GM18520 (cell line): ENCODE measurements around the gene PKD1L1.

Source experiments
- ATAC-seq: cut with Tn5 transposase; IDR thresholded peaks from one replicate; pipeline ENCODE4 v1.9.1; 2021; ENCODE audit not compliant: unreplicated experiment

Gene PKD1L1

DNA sequence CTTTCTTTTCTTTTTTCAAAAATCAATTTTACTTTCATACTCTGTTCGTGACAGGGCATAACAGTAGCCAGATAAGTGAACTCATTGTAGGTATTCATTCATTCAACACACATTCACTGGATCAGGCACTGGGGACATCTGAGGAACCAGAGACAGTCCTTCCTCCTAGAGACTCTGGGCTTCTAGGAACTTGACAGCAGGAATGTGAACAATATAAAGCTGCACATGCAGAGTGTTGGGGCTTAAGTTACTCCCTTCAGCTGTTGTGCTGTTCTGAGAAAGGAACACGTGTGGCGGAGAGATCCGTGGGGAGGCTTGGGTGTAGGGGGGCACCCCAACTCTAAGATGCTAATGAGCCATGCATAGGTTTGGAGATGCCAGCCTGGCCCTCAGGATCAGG lies 120.4 kb downstream of the PKD1L1 start:
- ATAC-seq = no peak

DNA sequence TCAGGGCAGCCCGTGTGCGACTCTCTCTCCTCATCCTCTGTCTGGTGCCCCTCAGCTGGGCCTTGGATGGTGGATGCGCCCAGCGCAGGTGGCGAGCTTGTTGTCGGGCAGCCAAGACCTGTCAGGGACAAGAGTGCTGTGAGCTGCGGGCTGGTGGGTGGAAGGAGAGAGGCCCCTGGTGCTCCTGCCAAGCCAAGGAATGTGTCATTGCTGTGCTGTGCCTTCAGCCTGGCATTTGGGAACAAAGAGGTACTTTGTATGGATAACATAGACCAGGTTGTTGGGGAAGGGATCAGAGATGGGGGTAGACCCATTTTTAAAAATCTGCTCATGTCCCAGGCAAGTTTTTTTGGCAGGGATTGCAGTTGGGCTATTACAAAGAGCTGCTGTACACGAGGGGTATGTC lies 120.9 kb downstream of the PKD1L1 start:
- ATAC-seq = no peak

DNA sequence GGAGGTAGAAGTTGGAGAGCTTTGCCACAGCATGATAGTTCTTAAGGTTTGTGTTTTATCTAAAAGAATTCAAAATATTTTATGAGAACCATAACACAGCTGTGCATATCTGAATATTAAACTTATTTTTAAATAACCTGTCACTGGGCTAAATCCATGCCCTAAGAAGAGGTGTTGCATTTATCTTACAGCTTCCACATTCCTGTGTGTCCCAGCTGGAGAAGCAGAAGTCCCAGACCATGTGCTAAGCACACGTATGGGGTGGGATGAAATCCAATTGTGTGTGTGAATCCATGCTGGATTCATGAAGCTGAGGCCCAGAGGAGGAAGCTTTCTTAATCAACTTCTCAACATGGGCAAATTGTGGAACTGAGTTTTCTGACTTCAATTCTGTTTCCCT lies 121.5 kb downstream of the PKD1L1 start:
- no peak for ATAC-seq

DNA sequence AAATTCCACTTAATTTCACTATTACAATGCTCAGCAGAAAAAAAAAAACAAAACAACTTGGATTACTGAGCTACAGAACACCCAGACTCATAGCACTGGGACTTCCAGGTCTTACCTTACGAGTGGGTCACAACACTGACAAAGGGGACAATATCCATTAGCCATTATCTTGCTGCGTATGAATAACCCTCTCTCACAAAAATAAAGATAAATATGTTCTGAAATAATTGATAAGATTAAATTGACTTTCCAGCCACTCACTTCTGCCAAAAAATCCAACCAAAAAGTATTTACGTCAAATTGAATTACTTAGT lies 128.7 kb downstream of the PKD1L1 start:
- ATAC-seq = no peak

DNA sequence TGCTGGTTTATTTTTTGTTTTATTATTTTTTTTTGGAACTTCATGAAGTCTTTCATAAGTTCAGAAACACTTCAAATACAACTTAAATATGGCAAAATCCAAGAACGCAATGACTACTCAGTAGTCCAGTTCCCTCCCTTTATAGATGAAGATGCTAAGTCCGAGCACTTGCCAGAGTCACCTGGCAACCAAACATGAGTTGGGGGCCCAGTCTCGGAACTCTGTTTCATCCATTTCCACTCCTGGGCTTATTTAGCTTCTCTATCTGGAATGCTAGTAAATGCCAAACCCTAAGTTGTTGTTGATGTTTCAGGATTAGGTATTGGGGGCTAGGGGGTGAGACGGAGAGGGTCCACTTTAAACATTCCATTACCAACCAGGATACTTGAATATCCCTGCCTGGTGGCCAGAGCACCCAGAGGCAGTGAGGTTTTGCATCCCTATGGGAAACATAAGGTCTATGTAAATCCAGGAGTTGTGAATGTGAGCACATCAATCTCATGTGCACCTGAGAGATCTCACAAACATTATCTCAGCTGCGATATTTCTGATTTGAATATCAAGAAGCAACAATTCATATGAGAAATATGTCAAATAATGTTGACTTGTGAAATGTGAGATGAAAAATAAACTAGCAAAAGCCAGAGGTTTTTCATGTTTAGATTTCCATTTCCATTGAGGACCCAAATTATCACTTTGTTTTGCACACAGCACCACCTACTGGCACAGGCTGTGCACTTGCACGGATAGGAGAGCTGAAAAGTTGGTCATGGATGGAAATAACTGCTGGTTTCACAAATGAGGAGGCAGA lies 129.3 kb downstream of the PKD1L1 start:
- ATAC-seq = no peak

DNA sequence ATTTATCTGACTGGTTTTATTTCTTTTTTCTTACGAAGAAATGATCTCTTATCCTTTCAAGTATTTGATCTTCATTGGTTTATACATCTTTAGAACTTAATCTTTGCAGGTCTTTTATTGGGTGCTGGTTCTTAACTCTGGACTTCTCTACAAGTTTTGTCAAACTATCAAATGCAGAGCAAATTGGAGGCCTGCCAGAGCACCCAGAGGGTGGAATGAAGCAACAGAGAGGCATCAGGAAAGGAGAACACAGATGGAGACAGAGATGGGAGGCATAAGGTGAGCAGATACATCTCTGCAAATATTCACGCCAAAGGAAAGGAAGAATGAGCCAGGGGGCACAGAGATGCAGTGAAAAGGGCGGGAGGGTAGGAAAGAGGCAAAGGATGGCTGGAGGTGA lies 130.3 kb downstream of the PKD1L1 start:
- no peak for ATAC-seq

DNA sequence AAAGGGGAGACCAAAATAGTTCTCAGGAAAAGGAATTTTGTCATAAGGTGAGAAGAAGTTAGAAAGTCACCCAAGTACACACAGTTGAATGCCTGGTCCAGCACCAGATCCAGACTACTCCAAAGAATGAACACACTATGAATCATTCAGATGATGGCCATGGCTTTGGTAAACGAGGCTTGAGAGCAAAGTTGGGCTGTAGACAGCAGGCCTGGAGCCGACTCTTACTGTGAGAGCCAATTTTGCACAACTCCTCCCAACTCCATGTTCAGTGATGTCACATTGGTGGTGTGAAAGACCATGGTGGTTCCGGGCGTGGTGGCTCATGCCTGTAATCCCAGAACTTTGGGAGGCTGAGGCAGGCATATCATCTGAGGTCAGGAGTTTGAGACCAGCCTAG lies 131.6 kb downstream of the PKD1L1 start:
- no peak for ATAC-seq

DNA sequence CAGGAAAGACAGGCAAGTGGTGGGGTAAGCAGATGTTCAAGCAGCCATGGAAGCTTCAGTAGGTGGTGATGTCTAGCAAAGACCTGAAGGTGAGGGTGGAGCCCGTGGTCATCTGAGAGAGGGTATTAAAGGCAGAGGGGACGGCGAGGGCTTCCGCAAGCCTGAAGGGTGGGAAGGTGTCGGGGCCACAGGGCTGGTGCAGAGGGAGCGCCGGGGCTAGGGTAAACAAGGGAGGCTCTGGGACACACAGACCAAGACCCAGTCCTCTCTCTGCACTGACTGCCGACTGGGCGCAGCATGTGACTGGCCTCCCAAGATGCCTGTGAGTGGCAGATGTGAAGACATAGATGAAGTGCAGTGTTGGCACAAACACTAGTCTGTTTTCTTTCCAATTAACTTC lies 132.4 kb downstream of the PKD1L1 start:
- no peak for ATAC-seq

DNA sequence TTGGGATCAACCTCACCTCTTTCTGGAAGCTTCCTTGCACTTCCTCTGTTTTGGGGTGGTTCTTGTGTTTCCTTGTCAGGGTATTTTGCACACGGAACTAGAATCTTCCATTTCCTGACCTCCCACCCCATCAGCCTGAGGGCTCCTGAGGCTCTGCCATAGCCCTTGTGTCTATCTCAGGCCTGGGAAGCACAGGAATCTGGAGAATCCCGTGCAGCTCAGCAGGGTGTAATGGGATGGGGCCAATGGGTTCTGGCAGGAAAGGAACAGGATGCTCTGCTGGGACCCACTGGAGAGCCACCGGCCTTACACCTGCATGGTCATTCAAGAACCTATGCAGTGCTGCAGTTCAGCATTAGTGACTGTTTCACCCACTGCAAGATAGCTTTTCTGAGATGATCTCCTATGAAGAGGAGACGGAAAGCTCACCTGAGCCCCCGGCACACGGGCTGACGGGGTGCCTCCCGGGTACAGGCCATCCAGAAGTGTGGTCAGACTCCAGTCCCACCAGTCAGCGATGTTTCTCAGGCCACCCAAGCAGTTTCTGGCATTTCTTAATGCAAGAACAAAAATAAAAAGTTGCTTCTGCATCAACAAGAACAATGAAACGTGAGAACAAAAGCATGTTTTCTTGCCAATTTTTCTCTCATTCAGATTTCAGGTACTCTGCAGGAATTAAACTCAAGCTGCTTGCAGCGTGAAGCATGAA lies 133.2 kb downstream of the PKD1L1 start:
- no peak for ATAC-seq

DNA sequence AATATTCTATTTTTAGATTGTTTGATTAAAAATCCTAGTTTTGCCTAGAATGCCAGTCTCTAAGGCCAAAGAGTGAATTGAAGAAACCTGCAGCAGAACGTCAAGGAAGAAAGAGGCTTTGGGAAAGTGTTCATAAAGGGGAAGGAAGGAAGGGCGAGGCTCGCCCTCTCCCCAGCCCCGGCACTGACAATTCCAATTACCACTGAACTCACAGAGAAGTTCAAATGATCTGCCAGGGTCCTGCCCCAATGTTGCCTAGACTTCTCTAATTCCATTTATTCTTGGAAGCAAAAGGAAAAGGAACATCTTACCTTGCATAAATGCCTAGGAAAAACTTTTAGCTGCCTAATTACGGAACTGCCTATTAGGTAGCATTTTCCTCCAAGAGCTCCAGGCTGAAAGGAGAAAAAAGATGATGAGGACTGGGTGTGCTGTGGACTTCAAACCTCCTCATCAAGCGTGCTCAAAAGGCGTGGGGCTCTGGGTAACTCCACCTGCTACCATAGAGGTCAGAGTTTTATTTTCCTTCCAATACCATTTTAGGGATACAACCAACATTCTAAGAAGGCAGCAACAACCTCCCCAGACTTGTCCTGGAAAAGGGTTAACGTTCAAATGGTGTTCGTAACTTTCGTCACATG lies 134.5 kb downstream of the PKD1L1 start:
- ATAC-seq = no peak

DNA sequence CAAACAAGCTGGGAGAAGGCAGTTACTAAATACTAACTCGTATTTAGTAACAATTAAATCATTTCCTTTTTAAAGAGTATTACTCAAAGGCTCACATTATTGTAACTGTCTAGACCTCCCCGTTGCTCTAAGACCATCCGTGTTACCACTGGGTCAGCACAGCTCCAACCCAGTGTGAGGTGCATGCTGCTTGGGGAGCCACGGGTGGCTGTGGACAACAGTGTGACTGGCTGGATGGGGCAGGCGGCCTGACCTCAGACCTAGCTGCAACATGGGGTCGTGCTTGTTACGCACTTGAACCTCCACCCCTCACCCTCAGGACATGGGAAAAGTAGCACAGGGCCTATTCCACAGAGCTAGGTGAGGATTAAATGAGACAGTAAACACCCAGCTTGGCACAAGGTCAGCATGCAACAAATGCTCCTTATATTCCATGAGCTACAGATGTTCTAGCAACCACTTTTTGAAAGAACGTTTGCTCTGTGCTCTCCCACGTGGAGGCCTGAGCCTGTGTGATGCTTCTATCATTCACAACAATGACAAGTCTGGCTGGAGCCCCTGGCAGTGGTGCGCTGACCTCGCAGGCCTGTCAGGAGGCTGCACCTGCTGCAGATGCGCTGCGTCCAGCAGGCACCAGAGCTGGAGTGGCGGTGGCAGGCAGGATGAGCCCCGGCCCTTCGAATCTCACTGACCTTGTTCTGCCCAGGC lies 135.7 kb downstream of the PKD1L1 start:
- no peak for ATAC-seq

DNA sequence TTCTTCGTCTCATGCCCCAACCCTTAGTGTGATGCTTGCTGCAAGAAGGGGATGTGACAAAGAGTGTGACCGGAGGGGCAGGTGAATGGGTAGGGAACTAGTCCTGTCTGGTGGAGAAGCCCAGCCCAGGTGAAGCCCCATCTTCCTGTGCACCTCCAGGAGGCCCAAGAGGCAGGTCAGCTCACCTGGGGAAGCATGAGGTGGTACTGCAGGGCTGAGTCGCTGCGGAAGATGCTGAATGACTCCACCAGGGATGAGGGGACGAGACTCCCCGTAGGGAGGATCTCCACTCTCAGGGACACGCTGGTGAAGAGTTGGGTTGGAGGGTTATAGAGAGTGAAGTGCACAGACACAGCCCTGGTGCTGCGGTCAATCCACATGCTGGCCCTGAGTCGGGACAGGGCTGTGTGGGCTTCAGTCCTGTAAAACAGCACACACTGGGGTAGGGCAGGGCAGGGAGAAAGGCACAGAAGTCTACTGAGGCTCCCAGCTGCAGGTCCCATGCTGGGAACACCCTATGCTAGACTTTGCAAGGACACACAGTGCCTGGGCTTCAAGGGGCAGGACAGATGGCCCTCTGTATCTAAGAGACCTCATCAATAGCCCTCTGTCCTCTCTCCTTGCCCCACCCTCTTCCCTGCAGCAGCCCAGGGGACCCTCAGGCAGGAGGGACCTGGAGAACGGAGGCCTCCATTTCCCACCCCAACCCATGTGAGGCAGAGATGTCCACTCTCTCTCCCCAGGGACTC lies 136.5 kb downstream of the PKD1L1 start:
- ATAC-seq = no peak

DNA sequence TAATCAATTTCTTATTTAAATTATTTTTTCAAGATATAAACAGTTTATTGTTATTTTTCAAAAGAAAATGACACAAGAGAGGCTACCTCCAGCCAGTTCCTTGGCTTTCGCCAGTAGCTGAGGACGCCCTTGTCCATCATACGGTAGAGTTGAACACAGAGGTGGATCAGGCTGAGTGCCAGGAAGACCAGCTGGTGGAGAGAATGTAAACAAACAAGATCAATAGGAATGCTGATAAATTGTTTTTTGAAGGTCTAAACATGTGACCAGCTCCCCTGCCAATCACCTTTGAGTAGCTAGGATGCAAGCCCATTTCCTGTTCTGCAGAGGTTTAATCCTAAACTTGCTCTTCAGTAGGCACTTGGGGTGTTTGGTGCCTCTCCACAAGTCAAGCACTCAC lies 138.9 kb downstream of the PKD1L1 start:
- ATAC-seq = no peak

DNA sequence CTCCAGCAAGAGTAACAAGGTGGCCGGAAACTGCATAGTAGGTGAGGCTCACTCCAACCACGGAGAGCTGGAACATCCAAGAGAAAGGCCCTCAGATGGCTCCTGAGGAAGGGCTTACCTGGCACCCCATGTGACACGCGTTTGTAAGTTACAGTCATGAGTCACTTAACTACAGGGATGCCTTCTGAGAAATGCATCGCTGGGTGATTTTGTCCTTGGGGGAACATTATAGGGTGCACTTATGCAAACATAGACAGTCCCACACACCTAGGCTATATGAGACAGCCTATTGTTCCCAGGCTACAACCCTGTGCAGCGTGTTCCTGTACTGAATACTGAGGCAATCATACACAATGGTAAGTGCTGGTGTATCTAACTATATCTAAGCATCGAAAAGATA lies 139.9 kb downstream of the PKD1L1 start:
- ATAC-seq = no peak

DNA sequence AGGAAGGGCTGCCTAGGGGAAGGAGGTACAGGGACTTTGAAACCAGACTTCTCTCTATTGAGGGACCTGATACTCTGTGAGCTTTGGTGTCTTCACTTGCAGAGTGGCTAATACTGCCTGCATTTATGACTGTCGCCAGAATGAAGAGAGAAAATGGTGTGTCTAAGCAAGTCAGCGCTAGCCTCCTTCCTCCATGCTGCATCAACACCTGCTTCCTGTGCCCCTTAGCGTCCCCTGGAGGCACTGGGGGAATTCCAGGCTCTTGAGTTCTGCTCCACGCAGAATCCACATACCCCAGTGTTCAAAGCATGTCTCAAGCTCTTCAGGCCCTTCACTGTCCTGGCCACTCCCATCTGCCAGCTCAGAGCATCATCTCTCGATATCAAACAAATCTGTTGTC lies 140.5 kb downstream of the PKD1L1 start:
- no peak for ATAC-seq

DNA sequence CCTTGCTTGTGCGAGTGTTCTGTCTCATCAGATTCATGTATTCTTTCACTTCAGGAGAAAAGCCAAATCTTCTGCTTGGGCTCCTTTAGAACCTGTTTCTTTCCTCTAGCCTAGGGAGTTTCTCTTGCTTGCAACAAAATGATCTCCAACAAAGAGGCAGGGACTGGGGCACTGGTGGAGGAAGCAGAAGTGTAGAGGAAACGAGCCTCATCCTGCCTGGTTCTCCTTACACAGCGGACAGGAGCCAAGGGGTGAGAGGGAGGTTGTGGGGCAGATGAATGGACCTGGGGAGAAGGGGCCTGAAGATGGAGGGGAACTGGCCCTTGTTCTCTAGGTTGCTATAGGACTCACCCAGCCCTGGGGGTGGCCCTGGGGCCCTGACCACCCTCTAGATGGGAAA lies 141.1 kb downstream of the PKD1L1 start:
- ATAC-seq = no peak

DNA sequence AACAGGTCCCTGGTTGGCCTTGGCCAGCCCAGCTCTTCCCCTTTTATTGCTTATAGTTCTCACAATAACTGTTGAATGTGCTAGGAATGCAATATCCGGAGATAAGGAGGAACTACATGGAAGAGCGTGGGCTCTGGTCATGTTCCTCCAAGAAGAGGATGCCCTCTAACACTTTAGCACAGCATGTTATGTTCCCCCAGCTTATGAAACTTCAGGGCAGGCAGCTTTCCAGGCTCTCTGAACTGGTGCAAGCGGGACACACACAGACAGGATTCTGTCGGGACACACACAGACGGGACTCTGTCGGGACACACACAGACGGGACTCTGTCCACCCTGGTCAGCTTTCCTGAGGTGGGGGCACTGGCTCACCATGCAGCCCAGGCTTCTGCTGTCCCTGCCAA lies 141.6 kb downstream of the PKD1L1 start:
- no peak for ATAC-seq

DNA sequence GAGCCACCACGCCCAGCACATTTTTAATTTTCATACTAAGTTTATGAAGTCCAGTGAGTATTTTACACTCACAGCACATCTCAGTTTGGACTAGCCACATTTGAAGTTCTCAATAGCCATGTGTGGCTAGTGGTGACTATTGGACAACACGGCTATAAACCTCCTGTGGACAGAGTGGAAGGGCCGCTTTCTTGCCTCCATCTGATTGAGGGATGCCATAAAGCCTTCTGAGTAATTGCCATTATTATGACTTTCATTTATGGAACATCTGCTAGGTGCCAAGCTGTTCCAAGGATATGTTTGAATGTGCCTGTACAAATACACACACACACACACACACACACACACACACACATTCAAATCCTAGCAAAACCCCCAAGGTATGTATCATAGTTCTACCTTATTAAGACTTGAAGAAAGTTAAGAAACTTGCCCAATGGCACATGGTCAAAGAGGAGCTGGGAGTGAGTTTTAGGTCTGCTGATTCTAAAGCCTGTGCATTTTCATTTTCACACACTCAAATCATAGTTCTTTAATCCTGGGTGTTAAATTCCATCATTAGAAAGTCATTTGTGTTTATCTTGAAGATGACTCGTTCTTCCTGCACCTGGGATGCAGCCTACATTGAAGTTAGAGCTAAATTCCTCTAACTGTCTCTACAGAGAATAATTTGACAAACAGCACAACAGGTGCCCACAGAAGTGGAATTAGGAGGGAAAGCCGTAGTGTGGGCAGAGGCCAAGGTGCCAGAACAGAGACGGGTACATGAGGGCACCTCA lies 143.3 kb downstream of the PKD1L1 start:
- no peak for ATAC-seq

DNA sequence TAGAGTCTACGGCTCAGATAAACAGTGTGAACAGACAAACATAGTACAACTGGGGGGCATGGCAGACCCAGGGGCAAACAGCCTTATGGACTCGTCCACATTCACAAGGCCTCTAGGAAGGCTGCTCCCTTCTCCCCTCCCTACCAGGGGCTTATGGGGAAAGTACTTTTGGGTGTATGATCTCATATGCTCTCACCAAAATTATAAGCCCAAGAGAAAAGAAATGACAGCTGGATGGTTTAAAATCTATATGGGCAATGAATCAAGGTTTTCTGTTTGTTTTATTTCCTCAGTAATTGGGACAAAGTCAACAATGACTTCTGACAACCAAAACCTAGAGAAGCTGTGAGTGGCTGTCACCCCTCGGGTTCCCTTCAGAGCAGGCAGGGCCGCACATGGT lies 144.4 kb downstream of the PKD1L1 start:
- ATAC-seq = no peak

DNA sequence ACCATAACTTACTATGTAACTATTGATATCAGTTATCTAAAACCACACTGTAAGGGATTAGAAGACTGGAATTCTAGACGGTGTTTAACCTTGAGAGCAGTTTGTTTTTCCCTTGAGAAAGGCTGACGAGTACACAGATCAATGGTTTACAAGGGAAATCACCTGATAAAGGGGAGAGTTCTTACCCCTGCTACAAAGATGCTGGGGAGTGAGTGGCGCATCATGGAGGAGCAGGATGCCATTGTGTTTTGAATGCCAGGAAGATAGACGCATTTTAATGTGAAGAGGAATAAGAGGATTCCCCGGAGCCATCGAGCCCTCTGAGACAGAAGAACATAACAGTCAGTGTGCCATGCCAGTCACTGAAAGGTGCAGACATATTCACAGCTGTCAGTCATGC lies 145.2 kb downstream of the PKD1L1 start:
- ATAC-seq = no peak
